NCI-H82 (cell line): Measurements from ENCODE around the gene SLC22A5.

Experiments used
- DNase-seq: peaks from one replicate; lab custom pipeline; 2025; lab: John Stamatoyannopoulos, UW

SLC22A5 gene

DNA sequence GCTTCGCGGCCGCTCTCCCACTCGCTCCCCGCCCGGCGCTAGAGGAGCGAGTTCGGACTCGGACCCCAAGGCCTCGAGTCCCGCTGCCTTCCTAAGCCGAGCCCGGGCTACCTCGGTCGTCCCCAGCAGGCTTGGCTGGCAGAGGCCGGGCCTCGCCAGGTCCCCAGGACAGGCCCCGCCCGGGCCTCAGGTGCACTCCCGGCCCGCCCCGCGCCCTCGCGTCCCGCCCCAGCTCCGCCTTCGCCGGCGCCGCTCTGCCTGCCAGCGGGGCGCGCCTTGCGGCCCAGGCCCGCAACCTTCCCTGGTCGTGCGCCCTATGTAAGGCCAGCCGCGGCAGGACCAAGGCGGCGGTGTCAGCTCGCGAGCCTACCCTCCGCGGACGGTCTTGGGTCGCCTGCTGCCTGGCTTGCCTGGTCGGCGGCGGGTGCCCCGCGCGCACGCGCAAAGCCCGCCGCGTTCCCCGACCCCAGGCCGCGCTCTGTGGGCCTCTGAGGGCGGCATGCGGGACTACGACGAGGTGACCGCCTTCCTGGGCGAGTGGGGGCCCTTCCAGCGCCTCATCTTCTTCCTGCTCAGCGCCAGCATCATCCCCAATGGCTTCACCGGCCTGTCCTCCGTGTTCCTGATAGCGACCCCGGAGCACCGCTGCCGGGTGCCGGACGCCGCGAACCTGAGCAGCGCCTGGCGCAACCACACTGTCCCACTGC, at the start of gene SLC22A5:
Gene SLC22A5 (plus strand): TSS at position 237 of the 707 bp plus-strand sequence. CDS start 263 bp downstream, at position 500.
- peak; percentile 61 for DNase-seq

DNA sequence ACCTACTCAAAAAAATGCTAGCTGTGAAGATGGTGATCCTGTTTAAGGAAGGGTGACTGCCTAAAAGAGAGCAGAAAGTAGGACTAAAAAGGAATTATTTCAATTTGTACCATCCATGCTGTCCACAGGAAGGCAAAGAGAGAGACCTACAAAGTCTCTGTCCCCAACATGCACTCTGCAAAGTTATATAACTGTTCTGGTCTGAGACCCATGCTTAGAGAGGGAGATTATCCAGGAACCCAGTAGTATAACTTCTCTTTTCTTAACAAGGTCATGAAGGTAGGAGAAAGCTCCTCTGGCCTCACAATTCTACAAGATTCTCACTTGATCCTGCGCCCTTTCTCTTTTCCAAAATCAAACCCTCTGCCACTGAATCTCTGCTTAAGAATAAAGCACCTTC, 49.5 kb upstream of the SLC22A5 start:
- DNase-seq = no peak

DNA sequence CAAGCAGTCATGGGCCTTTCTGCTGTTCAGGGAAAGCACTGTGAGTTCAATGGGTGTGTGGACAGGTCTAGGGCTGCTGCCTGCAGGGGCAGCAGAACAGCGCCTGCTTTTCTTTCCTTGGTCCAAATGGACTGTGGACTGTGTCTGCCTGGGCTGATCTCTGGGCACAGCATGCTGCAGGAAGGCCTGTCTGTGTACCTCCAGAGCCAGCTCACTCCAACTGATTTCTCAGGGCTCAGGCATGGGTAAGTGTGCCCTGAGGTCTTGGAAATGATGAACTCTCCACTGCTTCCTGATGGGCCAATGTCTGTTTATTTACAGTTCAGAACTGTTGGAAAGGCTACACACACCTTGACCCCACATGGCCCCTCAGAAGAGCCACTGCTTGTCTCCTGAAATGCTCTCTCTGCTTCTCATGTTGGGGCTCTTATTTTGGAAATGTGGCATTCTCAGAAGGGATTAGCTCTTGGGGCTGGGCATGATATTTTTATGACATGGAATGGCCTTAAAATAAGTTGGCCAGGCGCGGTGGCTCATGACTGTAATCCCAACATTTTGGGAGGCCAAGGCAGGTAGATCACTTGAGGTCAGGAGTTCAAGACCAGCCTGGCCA, 48.3 kb upstream of the SLC22A5 start:
- DNase-seq = no peak

DNA sequence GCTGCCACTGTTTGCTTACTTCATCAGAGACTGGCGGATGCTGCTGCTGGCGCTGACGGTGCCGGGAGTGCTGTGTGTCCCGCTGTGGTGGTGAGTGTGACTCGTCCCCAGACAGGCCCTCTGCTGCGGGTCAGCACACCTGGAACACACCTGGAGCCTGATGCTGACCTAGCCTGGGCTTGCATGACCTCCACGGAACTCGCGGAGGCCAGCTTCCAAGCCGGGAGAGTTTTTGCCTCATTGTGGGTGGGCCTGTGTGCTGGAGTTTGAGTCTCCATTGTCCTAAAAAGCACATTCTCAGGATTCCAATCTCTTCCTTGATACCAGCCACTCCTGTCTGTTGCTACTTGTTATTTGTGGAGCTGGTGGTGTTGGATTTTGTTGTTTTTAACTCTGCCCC, 47.2 kb upstream of the SLC22A5 start:
- DNase-seq = no peak

DNA sequence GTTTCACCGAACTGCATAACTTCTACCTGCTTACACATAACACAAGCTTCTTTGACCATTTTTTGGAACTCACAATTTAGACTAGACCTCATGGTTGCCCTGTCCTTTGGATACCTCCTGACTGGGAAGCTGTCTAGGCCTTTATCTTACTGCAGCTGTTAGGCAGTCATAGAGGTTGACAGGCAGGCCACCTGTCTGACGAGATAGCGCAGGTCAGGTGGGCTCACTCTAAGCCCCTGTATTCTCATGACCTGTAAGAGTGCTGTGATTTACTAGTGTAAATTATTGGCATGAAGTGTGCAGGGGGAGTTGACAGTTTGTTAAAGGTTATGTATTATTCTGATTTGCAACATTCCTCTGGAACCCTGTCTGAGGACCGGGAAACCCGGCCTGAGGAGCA, 46.3 kb upstream of the SLC22A5 start:
- peak; percentile 2 for DNase-seq

DNA sequence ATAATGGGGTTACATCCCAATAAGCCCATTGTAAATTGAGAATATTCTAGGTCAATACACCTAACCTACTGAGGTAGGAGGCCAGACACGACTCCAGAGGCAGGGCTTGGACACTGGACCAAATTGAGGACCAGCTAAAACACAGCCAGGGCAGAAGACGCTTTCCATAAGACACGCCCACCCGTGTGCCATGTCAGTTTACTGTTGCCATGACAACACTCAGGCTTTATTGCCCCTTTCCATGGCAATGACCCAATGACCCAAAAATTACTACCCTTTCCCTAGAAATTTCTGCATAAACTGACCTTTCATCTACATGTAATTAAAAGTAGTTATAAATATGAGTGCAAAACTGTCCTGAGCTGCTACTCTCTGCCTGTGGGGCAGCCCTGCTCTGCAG, 43.8 kb upstream of the SLC22A5 start:
- DNase-seq = peak; percentile 12

DNA sequence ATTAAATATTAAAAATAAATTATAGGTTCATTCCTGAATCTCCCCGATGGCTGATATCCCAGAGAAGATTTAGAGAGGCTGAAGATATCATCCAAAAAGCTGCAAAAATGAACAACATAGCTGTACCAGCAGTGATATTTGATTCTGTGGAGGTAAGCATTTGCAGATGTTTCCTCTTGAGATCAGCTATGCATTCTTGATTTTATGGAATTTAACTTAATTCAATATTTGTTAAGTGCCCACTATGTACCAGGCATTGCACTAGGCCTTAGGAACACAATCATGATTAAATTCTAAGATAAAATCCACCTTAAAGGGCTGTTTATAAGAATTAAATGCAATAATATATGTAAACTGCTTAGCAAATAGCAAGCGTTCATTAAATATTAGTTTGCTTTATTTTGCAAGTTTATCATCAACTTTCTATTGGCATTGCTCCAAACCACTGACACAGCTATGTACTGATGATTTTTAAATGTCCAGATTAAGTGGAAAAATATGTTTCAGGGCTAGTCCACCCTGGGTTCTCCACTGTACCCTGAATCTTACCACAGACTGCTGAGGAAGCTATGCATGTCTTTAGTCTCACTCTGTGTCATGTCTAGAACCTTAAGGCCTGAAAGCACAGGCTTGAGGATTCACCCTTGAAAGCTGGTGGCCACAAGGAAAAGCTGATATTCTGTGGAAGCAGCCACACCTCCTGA, 42.1 kb upstream of the SLC22A5 start:
- DNase-seq = no peak

DNA sequence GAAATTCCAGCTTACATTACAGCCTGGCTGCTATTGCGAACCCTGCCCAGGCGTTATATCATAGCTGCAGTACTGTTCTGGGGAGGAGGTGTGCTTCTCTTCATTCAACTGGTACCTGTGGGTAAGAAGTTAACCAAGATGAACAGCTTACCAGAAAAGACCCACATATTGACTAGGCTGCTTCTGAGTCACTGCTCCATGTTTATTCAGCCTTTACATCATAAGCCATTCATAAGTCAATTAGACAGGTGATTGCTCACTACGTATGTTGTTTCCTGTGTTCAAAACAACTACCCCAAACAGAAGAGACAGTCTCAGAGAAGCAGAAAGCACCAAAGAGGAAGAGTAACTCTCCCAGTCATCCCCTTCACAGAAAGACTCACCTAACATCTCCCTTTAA, 34.7 kb upstream of the SLC22A5 start:
- DNase-seq = peak; percentile 54

DNA sequence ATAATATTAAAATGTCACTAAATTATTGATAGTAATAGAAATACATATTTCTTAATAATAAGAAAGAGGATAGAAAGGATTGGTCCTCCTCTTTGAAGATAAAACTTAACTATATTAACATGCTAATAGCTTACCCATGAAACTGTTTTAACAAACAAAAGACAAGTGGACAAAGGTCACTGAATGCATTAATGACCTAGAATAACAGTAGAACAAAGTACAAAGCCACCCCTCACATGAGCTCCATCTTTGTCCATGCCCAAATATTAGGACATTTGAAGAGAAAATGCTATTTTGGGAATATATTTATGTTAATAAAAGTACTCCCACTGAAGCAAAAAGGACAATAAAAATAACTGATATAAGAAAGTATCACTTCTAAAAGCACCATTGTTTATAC, 34.1 kb upstream of the SLC22A5 start:
- DNase-seq = no peak

DNA sequence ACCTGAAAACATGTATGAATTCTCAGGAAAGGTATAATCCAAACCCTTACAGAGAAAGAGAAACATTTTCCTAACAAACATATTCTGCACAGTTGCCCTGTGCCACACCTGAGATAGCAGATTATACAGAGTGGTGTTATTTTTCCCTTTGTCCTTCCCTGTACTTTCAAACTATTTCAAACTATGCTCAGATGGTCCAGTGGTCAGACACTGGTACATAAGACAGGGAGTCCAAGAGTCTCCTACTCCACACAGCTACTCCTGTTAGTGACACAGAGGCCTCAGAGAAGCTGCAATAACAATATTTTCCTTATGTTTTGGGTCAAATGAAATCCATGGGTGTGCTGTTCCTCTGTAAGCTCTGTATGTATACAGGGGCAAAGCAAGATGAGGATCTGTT, 30.0 kb upstream of the SLC22A5 start:
- DNase-seq = no peak

DNA sequence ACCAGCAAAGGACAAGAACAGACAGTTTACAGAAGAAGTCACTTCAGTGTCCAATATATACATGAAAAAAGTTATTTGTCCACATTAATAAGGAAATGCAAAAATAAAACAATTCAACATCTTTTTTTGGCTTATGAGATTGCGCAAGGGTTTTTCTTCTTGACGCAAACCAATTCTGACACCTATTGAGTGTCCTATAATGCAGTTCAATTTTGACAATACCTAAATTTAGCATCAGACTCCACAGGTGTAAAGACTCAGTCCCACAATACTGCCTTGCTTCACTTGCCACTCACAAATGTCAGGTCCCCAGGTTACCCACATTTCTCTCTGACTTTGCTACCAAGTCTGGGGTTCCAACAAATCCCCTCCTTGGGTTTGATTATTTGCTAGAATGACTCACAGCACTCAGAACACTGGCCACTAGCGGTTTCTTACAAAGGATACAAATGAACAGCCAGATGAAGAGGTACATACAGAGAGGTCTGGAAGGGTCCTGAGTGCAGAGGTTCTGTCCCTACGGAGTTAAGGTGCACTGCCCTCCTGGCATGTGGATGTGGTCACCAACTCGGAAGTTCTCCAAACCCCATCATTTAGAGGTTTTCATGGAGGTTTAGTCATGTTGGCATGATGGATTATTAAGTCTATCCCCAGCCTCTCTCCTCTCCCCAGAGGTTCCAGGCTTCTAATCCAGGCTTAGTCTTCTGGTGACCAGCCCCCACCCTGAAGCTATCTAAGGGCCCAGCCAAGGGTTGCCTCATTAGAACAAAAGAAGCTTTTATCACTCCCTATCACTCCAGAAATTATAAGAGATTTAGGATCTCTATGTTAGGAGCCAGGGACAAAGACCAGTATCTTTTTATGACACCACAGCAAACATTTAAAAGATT, 27.0 kb upstream of the SLC22A5 start:
- DNase-seq = peak; percentile 81

DNA sequence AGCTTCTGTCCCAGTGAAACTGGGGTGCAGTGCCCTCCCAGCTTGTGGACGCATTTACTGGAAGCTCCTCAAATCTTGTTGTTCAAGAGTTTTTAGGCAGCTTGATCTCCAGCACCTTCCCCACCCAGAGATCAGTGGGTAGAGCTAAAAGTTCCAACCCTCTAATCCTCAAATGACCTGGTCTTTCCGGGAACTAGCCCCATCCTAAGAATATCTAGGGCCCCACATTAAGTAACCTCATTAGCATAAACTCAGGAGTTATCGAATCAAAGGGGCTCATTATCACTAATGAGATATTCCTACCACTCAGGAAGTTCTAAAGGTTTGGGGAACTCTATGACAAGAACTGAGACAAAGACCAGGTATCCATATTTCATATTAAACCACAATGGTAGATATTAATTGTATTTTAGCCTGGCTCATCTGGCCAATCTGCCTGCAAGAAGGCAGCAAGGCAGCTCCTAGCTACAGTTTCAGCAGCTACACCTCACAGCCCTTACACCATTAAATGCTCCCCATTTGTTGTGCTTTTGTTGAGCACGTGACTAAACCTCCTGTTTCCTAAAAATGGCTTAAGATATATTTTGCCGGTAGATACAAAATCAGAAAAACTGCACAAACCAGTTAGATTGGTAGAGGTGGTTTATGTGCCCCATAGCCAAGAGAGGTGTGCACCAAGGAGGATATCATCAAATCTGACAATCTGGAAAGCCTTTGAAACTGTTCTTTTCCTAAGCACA, 24.6 kb upstream of the SLC22A5 start:
- peak; percentile 7 for DNase-seq

DNA sequence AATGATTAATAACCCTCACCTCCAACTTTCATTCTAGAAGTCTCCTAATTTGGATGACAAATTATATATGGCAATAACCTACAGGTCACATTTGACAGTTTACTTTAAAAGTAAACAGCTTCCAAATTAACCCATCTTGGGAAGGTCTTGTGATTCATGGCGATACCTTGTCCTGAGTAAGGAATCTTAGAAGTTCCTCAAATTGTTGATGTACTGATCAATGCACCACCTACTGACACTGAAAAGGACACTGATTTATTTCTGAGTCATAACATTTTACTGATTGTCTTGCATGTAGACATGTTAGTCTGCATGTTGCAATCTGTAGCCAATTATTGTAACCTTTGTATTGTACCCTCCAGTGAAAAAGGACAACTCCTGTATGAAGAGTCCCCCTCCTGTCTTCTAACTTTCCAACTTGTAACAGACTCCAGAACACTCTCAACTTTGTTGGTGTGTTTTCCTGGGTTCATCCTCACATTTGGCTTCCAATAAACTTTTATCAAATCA, 16.0 kb upstream of the SLC22A5 start:
- DNase-seq = no peak

DNA sequence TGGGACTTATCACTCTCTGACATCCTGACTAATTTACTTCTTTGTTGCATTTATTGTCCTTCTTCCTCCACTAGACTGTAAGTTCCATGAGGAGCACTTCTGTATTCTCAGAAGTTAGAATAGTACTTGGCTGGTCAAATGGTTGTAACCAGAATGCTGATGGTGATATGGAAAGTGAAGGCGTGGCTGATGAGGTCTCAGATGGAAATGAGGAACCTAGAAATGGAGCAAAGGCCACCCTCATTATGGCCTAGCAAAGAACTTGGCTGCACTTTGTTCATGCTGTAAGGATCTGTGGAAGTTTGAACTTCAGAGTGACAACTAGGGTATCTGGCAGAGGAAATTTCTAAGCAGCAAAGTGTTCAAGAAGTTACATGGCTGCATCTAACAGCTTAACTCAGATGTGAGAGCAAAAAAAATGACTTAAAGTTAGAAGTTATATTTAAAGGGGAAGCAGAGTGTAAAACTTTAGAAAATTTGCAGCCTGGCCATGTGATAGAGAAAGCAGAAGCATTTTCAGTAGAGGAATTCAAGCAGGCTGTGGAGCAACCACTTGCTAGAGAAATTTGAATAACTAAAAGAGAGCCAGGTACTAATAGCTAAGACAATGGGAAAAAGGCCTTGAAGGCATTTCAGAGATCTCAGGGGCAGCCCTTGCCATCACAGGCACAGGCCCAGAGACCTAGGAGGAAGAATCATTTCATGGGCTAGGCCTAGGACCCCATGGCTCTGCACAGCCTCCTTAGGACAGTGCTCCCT, 14.9 kb upstream of the SLC22A5 start:
- DNase-seq = no peak

DNA sequence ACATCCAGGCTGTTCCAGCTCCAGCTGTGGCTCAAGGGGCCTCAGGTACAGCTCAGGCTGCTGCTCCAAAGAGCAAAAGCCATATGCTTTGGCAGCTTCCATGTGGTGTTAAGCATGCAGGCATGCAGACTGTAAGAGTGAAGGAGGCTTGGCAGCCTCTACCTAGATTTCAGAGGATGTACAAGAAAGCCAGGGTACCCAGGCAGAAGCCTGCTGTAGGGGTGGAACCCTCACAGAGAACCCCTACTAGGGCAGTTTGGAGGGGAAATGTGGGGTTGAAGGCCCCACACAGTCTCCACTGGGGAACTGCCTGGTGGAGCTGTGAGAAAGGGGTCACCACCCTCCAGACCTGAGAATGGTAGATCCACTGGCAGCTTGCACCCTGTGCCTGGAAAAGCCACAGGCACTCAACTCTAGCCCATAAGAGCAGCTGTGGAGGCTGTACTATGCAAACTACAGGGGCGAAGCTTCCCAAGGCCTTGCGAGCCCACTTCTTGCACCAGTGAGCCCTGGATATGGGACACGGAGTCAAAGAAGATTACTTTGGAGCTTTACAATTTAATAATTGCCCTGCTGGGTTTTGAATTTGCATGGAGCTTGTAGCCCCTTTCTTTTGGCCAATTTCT, 14.3 kb upstream of the SLC22A5 start:
- no peak for DNase-seq

DNA sequence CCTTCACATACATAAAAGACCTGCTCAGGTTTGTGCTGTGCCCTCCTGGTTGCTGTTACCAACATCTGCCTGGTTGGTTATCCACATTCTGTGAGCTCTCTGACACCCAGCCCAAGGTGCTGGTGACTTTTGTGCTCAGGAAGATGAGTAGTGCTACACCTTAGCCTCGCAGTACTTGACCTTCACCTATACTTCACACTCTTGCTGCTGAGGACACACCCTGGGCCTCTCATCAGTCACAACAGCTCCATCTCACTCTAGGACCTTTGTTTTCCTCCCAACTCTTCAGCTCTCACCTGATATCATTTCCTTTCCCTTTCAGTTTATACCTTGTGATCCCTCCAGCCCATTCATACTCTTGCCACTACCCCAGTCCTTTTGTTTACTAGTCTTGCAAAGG, 10.7 kb upstream of the SLC22A5 start:
- DNase-seq = no peak

DNA sequence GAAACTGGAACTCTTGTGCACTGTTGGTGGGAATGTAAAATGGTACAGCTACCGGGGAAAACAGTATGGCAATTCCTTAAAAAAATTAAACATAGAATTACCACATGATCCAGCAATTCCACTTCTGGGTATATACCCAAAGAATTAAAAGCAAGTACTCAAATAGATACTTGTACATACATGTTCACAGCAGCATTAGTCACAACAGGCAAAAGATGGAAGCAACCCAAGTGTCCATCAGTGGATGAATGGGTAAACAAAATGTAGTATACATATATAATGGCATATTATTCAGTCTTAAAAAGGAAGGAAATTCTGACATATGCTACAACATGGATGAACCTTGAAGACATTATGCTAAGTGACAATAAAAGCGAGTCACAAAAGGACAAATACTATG, 7.4 kb upstream of the SLC22A5 start:
- no peak for DNase-seq

DNA sequence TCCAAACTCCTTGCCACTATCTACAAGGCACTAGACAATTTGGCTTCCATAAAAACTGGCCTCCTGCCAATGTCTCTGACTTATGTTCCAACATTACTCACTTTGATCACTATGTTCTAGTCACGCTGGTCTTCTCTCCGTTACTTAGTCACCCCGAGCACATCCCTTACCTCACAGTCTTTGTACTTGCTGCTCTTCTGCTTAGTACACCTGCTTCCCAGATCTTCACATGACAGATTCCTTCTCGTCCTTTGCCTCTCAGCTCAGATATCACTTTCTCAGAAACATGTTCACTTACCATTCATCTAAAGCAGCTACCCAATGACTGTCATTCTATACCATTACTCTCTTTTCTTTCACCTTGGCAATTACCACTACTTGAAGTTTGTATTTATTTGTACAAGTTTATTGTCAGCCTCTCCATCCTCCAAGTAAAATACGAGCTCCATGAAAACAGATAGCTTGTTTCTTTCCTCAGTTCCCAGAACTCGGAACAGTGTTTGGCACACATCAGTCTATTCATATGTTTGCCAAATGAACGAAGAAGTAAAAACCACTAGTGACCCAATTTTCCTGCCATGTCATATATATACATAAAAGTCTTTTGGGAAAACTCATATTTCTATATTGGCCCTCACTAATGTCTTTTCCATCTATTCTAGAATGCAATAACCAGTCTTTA, 5.9 kb upstream of the SLC22A5 start:
- DNase-seq = no peak

DNA sequence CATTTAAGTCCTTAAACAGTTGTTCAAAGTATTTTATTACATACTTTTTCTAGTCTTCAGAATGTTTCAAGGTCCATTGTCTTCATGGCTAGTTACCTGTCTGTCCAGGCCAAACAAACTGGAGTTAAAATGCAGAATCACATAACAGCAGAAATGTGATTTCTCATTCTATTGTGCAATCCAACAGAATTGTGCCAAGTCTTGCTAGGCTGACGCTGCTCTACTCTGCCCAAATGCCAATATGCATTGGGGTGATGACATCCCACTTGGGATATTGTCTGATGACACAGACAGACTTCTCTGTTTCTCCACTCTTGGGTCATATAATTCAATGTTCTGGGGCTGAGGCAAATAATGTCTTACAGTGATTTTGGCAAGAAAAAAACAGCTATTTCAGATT, 5.2 kb upstream of the SLC22A5 start:
- DNase-seq = no peak

DNA sequence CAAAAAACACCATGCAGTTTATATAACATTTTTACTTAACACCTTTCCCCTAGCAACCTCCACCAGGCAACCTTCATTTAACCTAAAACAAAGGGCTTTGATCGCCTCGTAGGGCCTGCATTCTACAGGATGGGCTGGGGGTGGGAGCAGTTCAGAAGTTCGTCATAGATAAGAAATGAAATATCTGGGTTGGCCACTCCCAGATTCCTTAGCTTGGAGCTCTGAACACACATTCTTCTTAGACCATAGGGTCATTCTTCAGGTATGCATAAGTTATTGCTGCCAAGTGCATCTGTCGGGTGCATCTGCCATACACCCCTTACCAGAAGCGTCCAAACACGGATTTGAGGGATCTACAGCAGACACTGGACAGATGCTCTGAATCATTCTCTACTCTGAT, 4.3 kb upstream of the SLC22A5 start:
- DNase-seq = no peak
